Astrocyte (in vitro differentiated cells and primary cell): ENCODE data around the gene RCN2. TPM values are rescaled to one million over a fixed set of nuclear protein-coding genes. Genes with fewer than 3 reads are reported as not detected.

ENCODE experiments used
- DNase-seq: peaks from one replicate; pipeline ENCODE4 v3.0.0-alpha.2; 2010; ENCODE audit warnings: low read depth
- FAIRE-seq: peaks from 2 replicates; lab custom pipeline; 2011; peaks lifted over from hg19 to GRCh38; lab: Jason Lieb, UNC
- H2AFZ ChIP-seq: 2 replicates; pipeline ENCODE4 v1.6.0; 2012; ENCODE audit warnings: low read depth, low read length, inconsistent platforms
- H3K27ac ChIP-seq: 2 replicates; pipeline ENCODE4 v1.5.1; 2011; ENCODE audit warnings: low read depth, low read length, inconsistent platforms
- H3K27me3 ChIP-seq: 2 replicates; pipeline ENCODE4 v1.6.0; 2011; ENCODE audit warnings: low read length, inconsistent platforms; ENCODE audit not compliant: insufficient read depth
- H3K36me3 ChIP-seq: 2 replicates; pipeline ENCODE4 v1.5.1; 2011; ENCODE audit warnings: low read length, inconsistent platforms; ENCODE audit not compliant: insufficient read depth
- H3K4me1 ChIP-seq: 2 replicates; pipeline ENCODE4 v1.5.1; 2011; ENCODE audit warnings: low read length, inconsistent platforms; ENCODE audit not compliant: insufficient read depth
- H3K4me2 ChIP-seq: 2 replicates; pipeline ENCODE4 v1.6.0; 2012; ENCODE audit warnings: low read length, inconsistent platforms
- H3K4me3 ChIP-seq: 2 replicates; pipeline ENCODE4 v1.5.1; 2011; ENCODE audit warnings: low read depth, mild to moderate bottlenecking, low read length, inconsistent platforms; ENCODE audit not compliant: insufficient read depth
- H3K79me2 ChIP-seq: 2 replicates; pipeline ENCODE4 v1.6.0; 2012; ENCODE audit warnings: mild to moderate bottlenecking, low read length, inconsistent platforms; ENCODE audit not compliant: insufficient read depth
- H3K9ac ChIP-seq: 2 replicates; pipeline ENCODE4 v1.6.0; 2012; ENCODE audit warnings: mild to moderate bottlenecking, low read length, inconsistent platforms
- H3K9me3 ChIP-seq: 2 replicates; pipeline ENCODE4 v1.5.1; 2012; ENCODE audit warnings: low read depth, mild to moderate bottlenecking, low read length, inconsistent platforms; ENCODE audit not compliant: insufficient read depth
- H4K20me1 ChIP-seq: 2 replicates; pipeline ENCODE4 v1.6.0; 2012; ENCODE audit warnings: low read length, inconsistent platforms; ENCODE audit not compliant: insufficient read depth
- H3K27ac Mint-ChIP-seq: one replicate; pipeline ENCODE4 v1.8.0; 2021; ENCODE audit warnings: mild to moderate bottlenecking, mixed read lengths; ENCODE audit not compliant: unreplicated experiment
- H3K27me3 Mint-ChIP-seq: one replicate; pipeline ENCODE4 v1.8.0; 2021; ENCODE audit warnings: low read depth, mixed read lengths; ENCODE audit not compliant: unreplicated experiment
- H3K36me3 Mint-ChIP-seq: one replicate; pipeline ENCODE4 v1.8.0; 2021; ENCODE audit warnings: low read depth, mixed read lengths; ENCODE audit not compliant: unreplicated experiment
- H3K4me1 Mint-ChIP-seq: one replicate; pipeline ENCODE4 v1.8.0; 2021; ENCODE audit warnings: low read depth, mixed read lengths; ENCODE audit not compliant: unreplicated experiment
- H3K4me3 Mint-ChIP-seq: one replicate; pipeline ENCODE4 v1.8.0; 2021; ENCODE audit warnings: mild to moderate bottlenecking, moderate library complexity, mixed read lengths; ENCODE audit not compliant: unreplicated experiment
- H3K9me3 Mint-ChIP-seq: one replicate; pipeline ENCODE4 v1.8.0; 2021; ENCODE audit warnings: mild to moderate bottlenecking, mixed read lengths; ENCODE audit not compliant: unreplicated experiment
- CTCF ChIP-seq: IDR thresholded peaks from 2 replicates; pipeline ENCODE4 v1.5.1; 2011; ENCODE audit warnings: low read depth, mild to moderate bottlenecking, inconsistent platforms, low read length, moderate library complexity; ENCODE audit not compliant: insufficient read depth
- EZH2 ChIP-seq: IDR thresholded peaks from 2 replicates; pipeline ENCODE4 v1.6.1; 2012; ENCODE audit warnings: mild to moderate bottlenecking, low read length, inconsistent platforms; ENCODE audit not compliant: insufficient read depth
- total RNA-seq: library from RNA; stranded (reverse); gene quantifications from 2 replicates; pipeline ENCODE4 v1.2.1, GENCODE V29; 2021

The RCN2 gene
- total RNA-seq, 1 donor from 2014 or later: 80.2 TPM

- Histone ChIP-seq H3K27me3 (no peaks in the 10 kb centered on the region), H3K27ac (no peak overlapping the region), H3K9ac (no peak overlapping the region), H3K36me3 (no peaks in the 10 kb centered on the region), H3K4me2 (no peak overlapping the region), H3K4me3 (no peak overlapping the region), H3K4me1 (no peaks in the 10 kb centered on the region), H2AFZ (no peak overlapping the region), H4K20me1 (no peaks in the 10 kb centered on the region), H3K79me2 (no peaks in the 10 kb centered on the region), H3K9me3 (no peaks in the 10 kb centered on the region)
- no peaks in the 10 kb centered on the region for H3K36me3 Mint-ChIP-seq
- no peak for DNase-seq
- peaks cover 14% of the 10 kb centered on the region for H3K27me3 Mint-ChIP-seq
- no peaks in the 10 kb centered on the region for H3K9me3 Mint-ChIP-seq
- FAIRE-seq: no peak
- H3K4me1 Mint-ChIP-seq: no peaks in the 10 kb centered on the region
- no peak overlapping the region for H3K4me3 Mint-ChIP-seq
- TF ChIP-seq CTCF (no peak), EZH2 (no peak)
- H3K27ac Mint-ChIP-seq: no peak overlapping the region
These were observed 55.2 kb downstream of the RCN2 start for GRCh38 chr15:76986743-76987142.

- H3K9me3 ChIP-seq: no peaks in the 10 kb centered on the region
These were observed 55.7 kb downstream of the RCN2 start for GRCh38 chr15:76987276-76987675.

More at GRCh38 chr15:76987276-76987675, 55.7 kb downstream of the RCN2 start:
- no peak overlapping the region for H3K4me3 ChIP-seq
- H3K27ac ChIP-seq: no peak overlapping the region
- no peaks in the 10 kb centered on the region for H3K27me3 ChIP-seq
- Mint-ChIP-seq H3K36me3 (no peaks in the 10 kb centered on the region), H3K4me1 (no peaks in the 10 kb centered on the region), H3K27ac (no peak overlapping the region), H3K27me3 (peaks cover 16% of the 10 kb centered on the region), H3K9me3 (no peaks in the 10 kb centered on the region), H3K4me3 (no peak overlapping the region)
- H3K4me2 ChIP-seq: no peak overlapping the region
- H3K9ac ChIP-seq: no peak overlapping the region
- FAIRE-seq (no peak), DNase-seq (no peak)
- H3K79me2 ChIP-seq: no peaks in the 10 kb centered on the region
- no peak for TF ChIP-seq CTCF
- no peak for TF ChIP-seq EZH2
- H4K20me1 ChIP-seq: no peaks in the 10 kb centered on the region
- no peaks in the 10 kb centered on the region for H3K36me3 ChIP-seq
- no peak overlapping the region for H2AFZ ChIP-seq
- H3K4me1 ChIP-seq: no peaks in the 10 kb centered on the region
